GM19395 (cell line): ENCODE results near the gene TMEM30A.

Source experiments
- ATAC-seq: cut with Tn5 transposase; IDR thresholded peaks from one replicate; pipeline ENCODE4 v1.9.1; 2021; ENCODE audit warnings: mild to moderate bottlenecking, moderate library complexity; ENCODE audit not compliant: unreplicated experiment

The TMEM30A gene

DNA sequence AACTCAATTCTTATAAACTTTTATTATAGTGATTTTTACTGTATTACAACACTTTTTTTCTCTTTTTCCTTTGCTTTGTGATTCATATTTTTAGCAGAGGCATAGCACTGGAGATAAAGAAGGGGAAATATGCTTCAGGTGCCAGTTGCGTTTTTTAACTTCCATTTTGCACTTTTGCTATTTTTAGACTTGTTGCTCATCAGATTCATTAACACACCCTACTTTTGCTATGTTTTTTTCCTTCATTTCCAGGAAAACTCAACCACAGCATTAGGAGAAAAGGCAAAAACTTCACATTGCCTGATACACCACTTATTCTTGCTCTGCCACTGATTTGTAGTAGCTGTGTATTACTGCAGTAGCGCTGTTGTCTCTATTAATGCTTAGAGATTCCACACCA is 8.0 kb upstream of the TMEM30A start:
- no peak for ATAC-seq

DNA sequence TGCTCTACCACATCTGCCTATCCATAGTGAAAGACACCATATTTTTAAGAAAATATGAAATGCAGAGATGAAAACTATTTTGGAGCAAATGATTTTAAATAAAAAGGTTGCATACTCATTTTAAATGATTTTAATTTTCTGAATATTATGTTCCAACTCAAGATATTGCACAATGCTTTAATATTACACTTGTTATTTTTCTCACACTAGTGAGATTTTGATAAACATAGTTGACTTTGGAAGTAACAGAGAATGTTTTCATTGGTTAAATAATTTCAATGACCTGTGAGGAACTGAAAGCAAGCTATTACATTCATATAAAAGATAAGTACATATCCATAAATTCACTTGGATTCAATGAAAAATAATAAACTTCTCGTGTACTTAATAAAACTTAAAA is 7.2 kb upstream of the TMEM30A start:
- ATAC-seq = no peak

DNA sequence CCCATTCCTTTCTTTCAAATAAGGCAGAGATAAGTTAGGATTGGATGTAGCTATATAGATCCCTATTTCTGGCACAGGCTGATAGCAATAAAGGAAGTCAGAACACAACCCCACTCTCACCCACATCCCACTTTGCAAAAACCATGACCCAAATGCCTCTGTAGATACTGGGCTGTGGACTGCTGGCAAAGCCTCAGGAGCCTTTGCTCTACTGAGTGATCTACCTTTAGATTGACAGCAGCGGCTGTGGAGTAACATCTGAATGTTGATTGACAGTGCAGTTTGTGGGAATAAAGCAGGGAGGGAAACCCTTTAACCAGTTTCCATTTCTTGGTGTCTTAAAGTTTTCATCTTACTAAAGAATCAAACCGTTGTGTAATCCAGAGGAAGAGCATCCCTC is 6.7 kb upstream of the TMEM30A start:
- no peak for ATAC-seq

DNA sequence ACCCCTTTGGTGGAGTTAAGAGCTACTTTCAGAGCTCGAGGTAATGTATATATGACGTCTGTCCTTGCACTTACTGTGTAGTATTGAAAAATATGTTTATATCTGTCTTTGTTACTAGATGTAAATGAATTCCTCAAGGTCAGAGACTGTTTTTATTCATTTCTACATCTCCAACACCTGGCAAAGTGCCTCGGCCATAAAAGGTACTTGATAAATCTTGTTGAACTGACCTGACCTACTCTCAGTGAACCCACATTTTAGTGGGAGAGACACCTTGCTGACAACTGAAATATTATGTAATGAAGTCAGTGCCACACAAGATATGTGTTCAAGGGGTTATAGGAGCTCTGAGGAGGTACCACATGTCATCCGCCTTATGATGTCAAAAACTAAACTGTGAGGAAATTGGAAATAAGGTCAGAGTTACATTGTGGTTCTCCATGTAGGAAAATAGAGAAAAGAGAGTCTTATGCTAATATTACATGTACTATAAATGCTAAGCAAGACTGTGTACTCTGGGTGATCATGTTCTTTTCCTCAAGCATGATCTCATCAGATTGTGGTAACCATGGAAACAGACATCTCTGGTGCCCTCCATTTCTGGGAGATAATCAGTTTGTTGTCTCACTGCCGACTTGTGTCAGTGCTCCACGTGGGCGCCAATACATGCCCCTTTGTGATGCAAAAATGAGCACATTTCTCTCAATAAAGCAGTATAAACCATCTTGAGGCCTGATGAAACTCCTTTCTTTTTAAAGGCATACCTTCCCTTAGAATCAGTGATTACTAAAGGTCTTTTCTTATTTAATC is 5.7 kb upstream of the TMEM30A start:
- no peak for ATAC-seq

GRCh38 chr6:75288023-75288422 is 3.4 kb upstream of the TMEM30A start:
- no peak for ATAC-seq

GRCh38 chr6:75287424-75287823 is 2.8 kb upstream of the TMEM30A start:
- no peak for ATAC-seq

DNA sequence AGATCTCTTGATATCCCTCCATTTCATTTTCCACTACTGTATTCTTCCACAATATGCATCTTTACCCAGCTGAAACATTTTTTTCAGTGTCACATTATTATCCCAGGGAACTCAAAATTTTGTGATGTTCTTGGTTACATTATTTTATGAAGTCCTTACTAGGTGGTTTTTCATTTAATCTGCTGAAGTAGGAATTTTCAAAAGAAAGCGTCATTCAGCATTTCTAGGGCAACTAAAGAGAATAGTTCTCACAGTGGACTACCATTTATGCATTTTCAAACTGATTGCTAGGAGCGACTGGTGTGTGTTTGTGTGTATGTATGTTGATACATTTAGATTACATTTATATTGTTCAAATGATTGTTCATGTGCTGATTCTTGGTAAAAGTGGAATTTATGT is 2.4 kb upstream of the TMEM30A start:
- ATAC-seq = no peak

DNA sequence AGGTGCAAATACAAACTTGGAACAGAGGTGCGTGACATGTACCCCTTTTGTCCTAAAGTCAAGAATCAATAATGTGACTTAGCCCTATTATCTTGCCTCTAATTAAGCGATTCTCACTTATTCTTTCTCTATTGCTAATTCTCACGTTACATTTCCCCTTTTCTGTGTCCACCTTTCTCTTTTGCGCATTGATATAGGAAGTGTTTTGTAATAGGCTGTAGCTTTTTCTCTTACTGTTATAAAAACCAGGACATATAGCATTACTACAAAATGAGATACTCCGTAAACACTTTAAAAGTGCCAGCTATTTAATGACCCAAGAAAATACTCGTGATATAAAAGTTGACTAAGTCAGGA is 669 bp upstream of the TMEM30A start:
- ATAC-seq = peak; percentile 20

- peak; percentile 29 for ATAC-seq
These were observed 523 bp downstream of the TMEM30A start for GRCh38 chr6:75283907-75284631.

- no peak for ATAC-seq
These were observed 1.9 kb downstream of the TMEM30A start for GRCh38 chr6:75282706-75283105.

DNA sequence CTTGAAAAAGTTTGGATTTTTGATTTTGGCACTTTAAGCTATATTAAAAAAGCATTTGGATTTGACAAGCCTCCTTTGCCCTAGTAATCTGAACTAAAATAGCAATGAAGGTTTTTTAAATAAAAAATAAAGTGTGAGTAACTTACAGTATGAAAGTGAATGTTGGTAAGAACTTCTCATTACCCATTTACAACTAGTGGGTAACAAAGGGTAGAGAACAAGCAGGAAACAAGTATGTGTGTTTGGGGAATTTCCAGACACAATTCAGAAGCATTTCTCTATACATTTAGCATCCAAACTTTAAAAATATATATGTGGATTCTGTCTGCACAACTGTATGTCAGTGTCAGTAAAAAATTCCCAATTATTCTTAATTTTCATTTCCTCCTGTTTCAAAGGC is 2.9 kb downstream of the TMEM30A start:
- ATAC-seq = no peak

DNA sequence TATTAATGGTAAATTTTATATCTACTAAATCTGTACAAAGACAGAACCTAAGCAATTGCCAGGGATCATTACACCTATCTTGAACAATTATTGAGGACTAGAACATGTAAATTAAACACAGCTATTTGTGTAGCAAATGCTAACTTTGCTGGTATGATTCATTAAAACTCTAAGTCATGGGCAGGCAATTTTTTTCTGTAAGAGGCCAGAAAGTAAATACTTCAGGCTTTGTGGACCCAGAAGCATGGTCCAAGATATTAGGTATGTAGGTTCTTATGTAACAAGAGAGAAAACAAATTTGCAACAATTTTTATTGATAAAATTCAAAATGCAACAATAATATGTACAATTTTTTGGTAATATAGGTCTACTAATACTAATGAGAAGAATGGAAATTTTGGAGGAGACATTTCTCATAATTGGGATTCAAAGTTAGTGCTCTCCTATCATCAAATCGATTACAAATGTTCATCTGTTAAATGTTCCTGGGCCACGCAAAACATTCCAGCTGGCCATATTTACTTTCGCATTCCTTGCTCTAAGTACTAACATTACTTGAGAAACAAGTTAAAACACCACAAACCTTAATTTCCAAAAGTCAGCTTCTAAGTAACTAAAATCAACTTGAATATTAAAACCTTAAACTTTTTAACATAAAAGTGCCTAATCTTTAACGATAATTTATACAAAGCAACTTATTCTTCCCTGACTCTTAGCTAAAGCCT is 4.3 kb downstream of the TMEM30A start:
- ATAC-seq = no peak

DNA sequence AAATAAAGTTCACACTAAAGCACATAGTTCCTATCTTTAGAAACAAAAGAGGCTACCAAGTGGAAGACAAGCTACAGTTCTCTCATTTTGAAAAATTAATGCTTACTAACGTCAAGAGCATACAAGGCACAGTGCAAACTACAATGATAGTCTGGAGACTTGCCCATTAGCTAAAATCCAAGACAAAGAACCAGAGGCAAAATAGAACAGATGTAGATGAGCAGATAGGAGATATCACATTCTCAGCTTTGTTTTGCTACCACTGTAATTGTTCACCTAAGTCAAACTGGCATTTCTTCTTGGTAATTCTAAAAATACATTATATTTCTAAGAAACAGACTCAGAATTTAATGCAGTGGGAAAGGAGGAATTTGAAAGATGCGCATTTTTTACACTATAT is 5.2 kb downstream of the TMEM30A start:
- ATAC-seq = no peak

DNA sequence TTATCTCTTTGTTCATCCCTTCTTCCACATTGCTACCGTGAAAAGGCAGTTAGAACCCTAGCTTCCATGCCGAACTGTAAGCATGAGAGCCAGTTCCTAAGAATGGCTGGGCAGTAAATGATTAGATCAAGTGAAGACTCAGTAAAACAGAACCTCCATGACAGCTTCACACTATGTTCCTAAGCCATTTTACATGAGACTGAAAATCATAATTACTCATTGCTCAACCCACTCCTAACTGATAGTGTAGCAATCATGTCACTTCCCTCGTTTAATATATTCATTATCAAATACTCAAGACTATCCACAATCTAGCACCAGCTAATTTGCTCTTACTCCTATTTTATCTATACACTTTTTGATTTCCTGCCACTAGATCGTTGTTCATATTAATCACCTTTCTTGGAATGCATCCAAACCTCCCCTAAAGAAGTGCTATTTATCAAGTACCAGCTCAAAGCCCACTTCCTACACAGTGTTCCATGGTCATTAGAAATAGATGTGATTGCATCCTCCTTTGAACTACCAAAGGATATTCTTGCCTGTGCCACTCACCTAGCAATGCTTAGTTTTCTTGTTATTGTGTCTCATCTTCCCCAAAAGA is 6.0 kb downstream of the TMEM30A start:
- ATAC-seq = no peak

DNA sequence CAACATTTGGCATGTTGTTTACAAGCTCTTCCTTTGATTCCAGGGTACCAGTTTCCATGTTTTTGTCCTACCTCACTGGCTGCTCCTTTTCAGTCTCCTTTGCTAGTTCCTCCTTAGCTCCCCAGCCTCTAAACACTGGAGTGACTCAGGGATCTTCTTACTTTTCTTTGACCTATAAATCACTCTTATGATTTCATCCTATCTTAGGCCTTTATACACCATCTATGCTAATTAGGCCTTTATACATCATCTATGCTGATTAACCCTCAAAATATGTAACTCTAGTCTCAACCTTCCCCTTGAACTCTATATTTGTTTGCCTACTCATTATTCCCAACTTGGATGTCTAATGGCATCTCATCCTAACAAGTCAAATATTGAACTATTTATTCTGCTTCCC is 9.5 kb downstream of the TMEM30A start:
- no peak for ATAC-seq

DNA sequence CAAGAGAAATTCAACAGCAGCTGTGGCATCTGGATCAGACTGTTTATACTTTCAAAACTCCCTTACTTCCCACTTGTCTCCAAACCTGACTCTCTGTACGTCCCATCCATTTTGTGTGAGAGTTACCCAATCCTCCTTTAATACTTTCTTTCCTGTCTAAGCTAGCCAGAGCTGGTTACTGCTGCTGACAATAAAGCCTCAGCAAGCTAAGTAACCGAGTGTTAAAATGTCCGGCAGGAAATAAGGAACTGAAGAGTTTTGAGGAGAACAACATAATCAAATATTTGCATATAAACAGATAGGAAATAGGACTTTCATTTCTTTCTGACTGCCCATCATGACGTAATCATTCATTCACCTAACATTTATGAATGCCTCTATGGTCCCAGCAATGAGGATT is 11.6 kb downstream of the TMEM30A start:
- ATAC-seq = no peak

DNA sequence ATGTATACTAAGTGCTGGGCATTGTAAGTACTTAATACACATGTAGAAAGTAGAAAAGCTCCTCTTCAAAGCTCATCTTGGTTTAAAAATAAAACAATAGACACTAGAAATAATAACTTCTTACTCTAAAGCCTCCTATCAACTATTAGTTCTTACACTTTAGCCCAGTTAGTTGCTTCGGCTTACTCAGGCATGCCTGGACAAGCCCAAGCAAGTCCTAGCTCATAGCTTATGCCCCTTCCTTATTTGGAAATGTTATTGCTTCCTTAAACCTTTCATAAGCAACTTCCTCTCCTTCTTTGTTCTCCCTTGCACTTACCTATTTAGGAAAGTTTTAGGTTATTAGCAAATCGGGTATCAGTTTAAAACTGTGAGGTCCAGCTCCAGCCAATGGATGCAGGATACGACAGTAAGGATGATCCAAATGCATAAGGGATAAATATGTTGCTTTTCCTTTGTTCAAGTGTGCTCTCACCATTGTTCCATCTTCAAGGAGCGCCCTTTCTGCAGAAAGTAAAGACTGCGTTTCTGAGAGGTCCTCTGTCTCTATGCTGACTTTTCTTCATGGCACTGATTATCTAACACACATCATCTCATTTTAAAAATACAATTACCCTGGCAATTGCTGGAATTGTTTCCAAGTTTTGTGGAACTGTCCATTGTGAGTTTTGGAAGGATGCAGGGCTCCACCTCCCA is 12.3 kb downstream of the TMEM30A start:
- ATAC-seq = no peak

DNA sequence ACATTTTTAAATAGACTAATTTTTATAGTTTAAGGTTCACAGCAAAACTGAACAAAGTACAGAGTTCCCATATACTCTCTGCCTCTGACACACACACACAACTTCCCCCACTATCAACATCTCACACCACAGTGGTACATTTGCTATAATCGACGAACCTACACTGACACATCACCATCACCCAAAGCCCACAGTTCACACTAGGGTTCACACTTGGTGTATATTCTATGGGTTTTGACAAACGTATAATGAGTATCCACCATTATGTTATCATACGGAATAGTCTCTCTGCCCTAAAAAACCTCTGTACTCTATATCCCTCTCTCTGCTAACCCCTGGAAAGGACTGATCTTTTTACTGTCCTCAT is 15.6 kb downstream of the TMEM30A start:
- ATAC-seq = no peak

GRCh38 chr6:75268121-75268987 is 16.2 kb downstream of the TMEM30A start:
- ATAC-seq = no peak

DNA sequence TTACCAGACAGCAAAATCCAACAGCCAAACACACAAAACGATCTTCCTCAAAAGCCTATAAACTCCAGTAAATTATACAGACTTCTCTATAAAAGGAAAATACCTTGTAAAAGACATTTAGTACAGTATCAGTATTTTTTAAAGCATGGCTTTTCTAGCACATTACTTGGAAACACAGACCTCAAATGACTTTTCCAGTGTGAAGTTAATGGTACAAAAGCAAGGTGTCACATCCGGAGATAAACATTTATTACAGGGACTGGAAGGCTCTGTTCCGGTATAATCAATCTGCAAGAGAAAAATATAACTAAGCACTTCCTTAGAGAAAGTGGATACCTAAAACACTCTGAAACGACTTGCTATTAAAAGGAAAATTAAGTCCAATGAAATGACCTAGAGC is 17.1 kb downstream of the TMEM30A start:
- no peak for ATAC-seq
